Liver (tissue), 10 donors: ENCODE results near the gene MYO18B. TPM values are rescaled to one million over a fixed set of nuclear protein-coding genes. Genes with fewer than 3 reads are reported as not detected.

Experiments used
- DNase-seq: peaks from one replicate; pipeline ENCODE4 v3.0.0-alpha.2; 2017; ENCODE audit warnings: low spot score
- H3K27ac ChIP-seq, 2 donors: one replicate each; pipeline ENCODE4 v1.7.0; 2013; ENCODE audit warnings: inconsistent platforms in 2 of 2, low read length in 2 of 2, control low read depth in 1 of 2, low read depth in 1 of 2, mild to moderate bottlenecking in 1 of 2
- H3K27me3 ChIP-seq, 4 donors: one replicate each; pipeline versions ENCODE4 v1.6.1 to v1.7.0; 2013; ENCODE audit warnings: low read length in 3 of 4, inconsistent platforms in 1 of 4, mild to moderate bottlenecking in 1 of 4, moderate library complexity in 1 of 4; ENCODE audit not compliant: control insufficient read depth in 4 of 4, insufficient read depth in 4 of 4
- H3K36me3 ChIP-seq, 4 donors: one replicate each; pipeline versions ENCODE4 v1.6.1 to v1.7.0; 2013; ENCODE audit warnings: low read length in 3 of 4, mild to moderate bottlenecking in 3 of 4, low read depth in 1 of 4, moderate library complexity in 1 of 4; ENCODE audit not compliant: control insufficient read depth in 4 of 4, insufficient read depth in 3 of 4
- H3K4me1 ChIP-seq, 4 donors: one replicate each; pipeline versions ENCODE4 v1.6.1 to v1.7.0; 2013; ENCODE audit warnings: low read length in 3 of 4, mild to moderate bottlenecking in 3 of 4, moderate library complexity in 1 of 4; ENCODE audit not compliant: control insufficient read depth in 4 of 4, insufficient read depth in 4 of 4
- H3K4me3 ChIP-seq, 3 donors: one replicate each; pipeline versions ENCODE4 v1.6.1 to v1.7.0; 2013; ENCODE audit warnings: low read length in 3 of 3, control low read depth in 1 of 3, low read depth in 1 of 3, mild to moderate bottlenecking in 1 of 3
- H3K9ac ChIP-seq, 2 donors: one replicate each; pipeline ENCODE4 v1.7.0; 2013; ENCODE audit warnings: low read length in 2 of 2, mild to moderate bottlenecking in 2 of 2, moderate library complexity in 2 of 2, control low read depth in 1 of 2, low read depth in 1 of 2
- H3K9me3 ChIP-seq, 4 donors: one replicate each; pipeline versions ENCODE4 v1.6.1 to v1.7.0; 2013; ENCODE audit warnings: low read length in 3 of 4; ENCODE audit not compliant: control insufficient read depth in 4 of 4
- HNF4A ChIP-seq, 2 donors: conservative IDR thresholded peaks; 2 replicates each; pipeline ENCODE4 v1.6.1; 2016; ENCODE audit warnings: antibody characterized with exemption in 2 of 2, mild to moderate bottlenecking in 2 of 2
- RXRA ChIP-seq, 2 donors: IDR thresholded peaks; 2 replicates each; pipeline ENCODE4 v1.6.1; 2017 to 2018; ENCODE audit warnings: antibody characterized with exemption in 2 of 2, mild to moderate bottlenecking in 1 of 2
- WGBS: extraction: QIAGEN DNeasy Blood & Tissue Kit; methylation state at CpG from one replicate; pipeline ENCODE4 v1.1.7; 2013; 5-methylcytosine and 5-hydroxymethylcytosine counted together
- polyA plus RNA-seq, 2 donors: library from polyadenylated mRNA; stranded (reverse) in 1 of 2; unstranded in 1 of 2; fragments of 200-250 nt in 1 of 2; fragments of >200 nt in 1 of 2; fragmentation: Nextera tagmentation in 1 of 2; extraction: Ambion mirVana in 1 of 2; gene quantifications; one replicate each; pipeline versions ENCODE4 v1.2.1 to v1.2.3, GENCODE V29; 2013 to 2015
- small RNA-seq: library from RNA; depleted of rRNA; stranded (forward); fragments of <200 nt; gene quantifications from one replicate; pipeline ENCODE3, GENCODE V24; 2014
- total RNA-seq, 2 donors: library from RNA; depleted of rRNA; stranded (reverse); fragments of >200 nt; gene quantifications; one replicate each; pipeline ENCODE4 v1.2.3, GENCODE V29; 2014
- TF ChIP-seq, protein P1 (sequence below): IDR thresholded peaks from 2 replicates; pipeline ENCODE4 v1.6.1; 2016; ENCODE audit warnings: antibody characterized with exemption, mild to moderate bottlenecking
- donor health status: healthy.
- donor health status: healthy.
- donor health status: healthy.
- donor health status: healthy.
- donor health status: healthy.

Gene MYO18B
- total and polyA plus RNA-seq, 4 donors: under 0.01 to 4.2 (median 0.02) TPM; not detected in 1

DNA sequence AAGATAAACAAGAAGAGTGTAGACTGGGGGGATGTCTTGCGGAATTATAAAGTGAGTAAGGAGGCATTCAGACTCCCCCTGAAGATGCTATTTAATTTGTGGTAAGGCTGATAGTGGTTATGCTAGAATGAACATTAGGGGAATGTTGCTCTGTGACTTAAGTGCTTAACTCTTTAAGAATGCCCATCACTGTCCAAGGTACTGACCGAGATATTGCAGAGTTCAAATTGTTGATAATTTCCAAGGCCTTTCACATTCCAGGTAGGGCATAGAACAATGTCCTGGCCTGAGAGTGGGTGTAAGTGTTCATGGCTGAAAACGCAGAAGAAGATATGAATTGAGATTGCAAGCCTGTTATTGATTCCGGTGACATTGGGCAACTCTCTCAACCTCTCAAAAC is 337.0 kb downstream of the MYO18B start:
- no peak overlapping the region for H3K9ac ChIP-seq
- H3K27ac ChIP-seq: no peak overlapping the region
- WGBS: 55% methylated on average over 4 of the region's 4 CpGs
- H3K9me3 ChIP-seq: peaks cover 0 to 3% (median under 1%) of the 10 kb centered on the region in 4 donors
- no peak for TF ChIP-seq RXRA (IDR thresholded peaks at IDR 0.05)
- TF ChIP-seq, protein P1, sequence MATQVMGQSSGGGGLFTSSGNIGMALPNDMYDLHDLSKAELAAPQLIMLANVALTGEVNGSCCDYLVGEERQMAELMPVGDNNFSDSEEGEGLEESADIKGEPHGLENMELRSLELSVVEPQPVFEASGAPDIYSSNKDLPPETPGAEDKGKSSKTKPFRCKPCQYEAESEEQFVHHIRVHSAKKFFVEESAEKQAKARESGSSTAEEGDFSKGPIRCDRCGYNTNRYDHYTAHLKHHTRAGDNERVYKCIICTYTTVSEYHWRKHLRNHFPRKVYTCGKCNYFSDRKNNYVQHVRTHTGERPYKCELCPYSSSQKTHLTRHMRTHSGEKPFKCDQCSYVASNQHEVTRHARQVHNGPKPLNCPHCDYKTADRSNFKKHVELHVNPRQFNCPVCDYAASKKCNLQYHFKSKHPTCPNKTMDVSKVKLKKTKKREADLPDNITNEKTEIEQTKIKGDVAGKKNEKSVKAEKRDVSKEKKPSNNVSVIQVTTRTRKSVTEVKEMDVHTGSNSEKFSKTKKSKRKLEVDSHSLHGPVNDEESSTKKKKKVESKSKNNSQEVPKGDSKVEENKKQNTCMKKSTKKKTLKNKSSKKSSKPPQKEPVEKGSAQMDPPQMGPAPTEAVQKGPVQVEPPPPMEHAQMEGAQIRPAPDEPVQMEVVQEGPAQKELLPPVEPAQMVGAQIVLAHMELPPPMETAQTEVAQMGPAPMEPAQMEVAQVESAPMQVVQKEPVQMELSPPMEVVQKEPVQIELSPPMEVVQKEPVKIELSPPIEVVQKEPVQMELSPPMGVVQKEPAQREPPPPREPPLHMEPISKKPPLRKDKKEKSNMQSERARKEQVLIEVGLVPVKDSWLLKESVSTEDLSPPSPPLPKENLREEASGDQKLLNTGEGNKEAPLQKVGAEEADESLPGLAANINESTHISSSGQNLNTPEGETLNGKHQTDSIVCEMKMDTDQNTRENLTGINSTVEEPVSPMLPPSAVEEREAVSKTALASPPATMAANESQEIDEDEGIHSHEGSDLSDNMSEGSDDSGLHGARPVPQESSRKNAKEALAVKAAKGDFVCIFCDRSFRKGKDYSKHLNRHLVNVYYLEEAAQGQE: peak; percentile 79
- no peak for TF ChIP-seq HNF4A (conservative IDR thresholded peaks at IDR 0.05)
- H3K4me3 ChIP-seq: no peak overlapping the region
- DNase-seq: no peak
- no peaks in the 10 kb centered on the region for H3K36me3 ChIP-seq
- H3K27me3 ChIP-seq: peaks cover 0 to 3% (median 0%) of the 10 kb centered on the region in 4 donors
- no peaks in the 10 kb centered on the region for H3K4me1 ChIP-seq

Small RNA genes within 50 kb of the gene (small RNA-seq; reads per million reads assigned to genes)
- gene RN7SKP169 (not detected), gene RNA5SP494 (not detected), gene Z98949.2 (not detected)

Other genes with a start within 250 kb of the MYO18B start
- 1 to 10 TPM; 3.4 to 6.5 TPM for gene GRK3, start 177.5 kb upstream of the MYO18B start, total RNA-seq
- 1 to 10 TPM in 1 of 2 donors, under 1 TPM in 1; 0.79 to 1.4 TPM for gene GRK3, start 177.5 kb upstream of the MYO18B start, polyA plus RNA-seq